Progenitor cell of endocrine pancreas (in vitro differentiated cells): Measurements from ENCODE around the gene SHLD1. TPM values are rescaled to one million over a fixed set of nuclear protein-coding genes. Genes with fewer than 3 reads are reported as not detected.
A peak's percentile ranks its signal among the peaks of the same experiment; 100 is the strongest.
"Not testable (repeated sequence)": the region's sequence is repeated elsewhere in the genome, so short reads cannot be mapped to it uniquely, and the experiment has no call there.

Source experiments
- DNase-seq: peaks from one replicate; pipeline ENCODE4 v3.0.0; 2021; ENCODE audit warnings: low spot score; ENCODE audit not compliant: unreplicated experiment
- H3K27ac Mint-ChIP-seq: 2 replicates; pipeline ENCODE4 v1.8.0; 2021; ENCODE audit warnings: mild to moderate bottlenecking, moderate library complexity, mixed read lengths
- H3K27me3 Mint-ChIP-seq: 2 replicates; pipeline ENCODE4 v1.8.0; 2021; ENCODE audit warnings: mixed read lengths
- H3K36me3 Mint-ChIP-seq: 2 replicates; pipeline ENCODE4 v1.8.0; 2022; ENCODE audit warnings: mixed read lengths; ENCODE audit not compliant: insufficient read depth
- H3K4me1 Mint-ChIP-seq: 2 replicates; pipeline ENCODE4 v1.8.0; 2021; ENCODE audit warnings: low read depth, mixed read lengths
- H3K4me3 Mint-ChIP-seq: 2 replicates; pipeline ENCODE4 v1.8.0; 2021; ENCODE audit warnings: low read depth, mild to moderate bottlenecking, moderate library complexity, mixed read lengths
- H3K9me3 Mint-ChIP-seq: 2 replicates; pipeline ENCODE4 v1.8.0; 2021; ENCODE audit warnings: low read depth, mixed read lengths
- long read RNA-seq: library from polyadenylated mRNA; unstranded; transcript quantifications from one replicate; pipeline ENCODE4 v2.0.0, GENCODE V29; 2020
- total RNA-seq: library from RNA; stranded (reverse); gene quantifications from 2 replicates; pipeline ENCODE4 v1.2.1, GENCODE V29; 2021
- TF ChIP-seq, protein P1 (sequence below): fragments of 200-600 bp; sonication (generic); IDR thresholded peaks from one replicate; pipeline ENCODE4 v1.5.0; 2021; ENCODE audit warnings: antibody characterized with exemption, mild to moderate bottlenecking; ENCODE audit not compliant: unreplicated experiment

SHLD1 gene, protein sequence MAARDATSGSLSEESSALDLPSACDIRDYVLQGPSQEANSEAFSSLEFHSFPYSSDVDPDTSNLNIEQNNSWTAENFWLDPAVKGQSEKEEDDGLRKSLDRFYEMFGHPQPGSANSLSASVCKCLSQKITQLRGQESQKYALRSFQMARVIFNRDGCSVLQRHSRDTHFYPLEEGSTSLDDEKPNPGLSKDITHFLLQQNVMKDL
- total RNA-seq: 8.3 and 8.5 TPM in 2 replicates
- long read RNA-seq, transcript SHLD1-201 (3 exons, 1,154 nt): major isoform, 6 of 10 reads
- long read RNA-seq, partial matches to known transcripts: 0 of 10 reads
- long read RNA-seq, other reads (novel, unspliced or antisense): 3 of 10 reads

DNA sequence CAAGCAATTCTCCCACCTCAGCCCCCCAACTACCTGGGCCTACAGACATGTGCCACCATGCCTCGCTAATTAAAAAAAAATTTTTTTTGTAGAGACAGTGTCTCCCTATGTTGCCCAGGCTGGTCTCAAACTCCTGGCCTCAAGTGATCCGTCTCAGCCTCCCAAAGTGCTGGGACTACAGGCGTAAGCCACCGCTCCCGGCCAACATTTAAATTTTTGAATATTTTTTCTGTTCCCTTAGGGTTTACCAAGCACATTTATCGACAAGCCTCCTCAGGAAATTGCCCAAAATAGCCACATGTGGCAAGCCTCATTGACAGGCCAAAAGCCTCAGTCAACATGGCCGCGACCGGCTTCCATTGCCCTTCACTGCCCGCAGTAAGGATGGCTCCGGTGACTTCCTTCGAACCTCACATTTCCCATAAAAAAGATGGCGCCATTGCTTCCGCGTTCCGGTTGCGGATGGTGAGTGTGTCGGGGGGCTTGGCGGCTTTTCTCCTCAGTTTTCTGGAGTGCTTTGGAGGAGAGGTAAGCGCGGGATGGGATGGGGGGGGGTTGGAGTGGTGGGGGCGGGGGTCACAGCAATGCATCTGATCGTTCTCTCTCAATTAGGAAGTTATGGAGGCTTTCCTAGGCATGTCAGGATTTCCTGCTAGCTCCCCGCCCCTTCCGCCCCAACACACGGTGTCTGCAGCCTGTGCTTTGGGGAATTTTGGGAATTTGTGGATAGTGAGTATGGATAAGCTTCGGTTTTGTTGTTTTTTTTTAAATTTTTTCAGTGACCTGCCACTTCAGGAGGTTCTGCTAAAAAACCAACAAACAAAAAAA is at the start of gene SHLD1:
SHLD1 (plus strand) TSS at position 450 of the 828 bp plus-strand sequence. CDS start 22,465 bp downstream, outside the sequence.
- H3K4me3 Mint-ChIP-seq: peak within 1 kb of the TSS; percentile 88
- no peaks in the 10 kb centered on the region for H3K27me3 Mint-ChIP-seq
- TF ChIP-seq, protein P1, sequence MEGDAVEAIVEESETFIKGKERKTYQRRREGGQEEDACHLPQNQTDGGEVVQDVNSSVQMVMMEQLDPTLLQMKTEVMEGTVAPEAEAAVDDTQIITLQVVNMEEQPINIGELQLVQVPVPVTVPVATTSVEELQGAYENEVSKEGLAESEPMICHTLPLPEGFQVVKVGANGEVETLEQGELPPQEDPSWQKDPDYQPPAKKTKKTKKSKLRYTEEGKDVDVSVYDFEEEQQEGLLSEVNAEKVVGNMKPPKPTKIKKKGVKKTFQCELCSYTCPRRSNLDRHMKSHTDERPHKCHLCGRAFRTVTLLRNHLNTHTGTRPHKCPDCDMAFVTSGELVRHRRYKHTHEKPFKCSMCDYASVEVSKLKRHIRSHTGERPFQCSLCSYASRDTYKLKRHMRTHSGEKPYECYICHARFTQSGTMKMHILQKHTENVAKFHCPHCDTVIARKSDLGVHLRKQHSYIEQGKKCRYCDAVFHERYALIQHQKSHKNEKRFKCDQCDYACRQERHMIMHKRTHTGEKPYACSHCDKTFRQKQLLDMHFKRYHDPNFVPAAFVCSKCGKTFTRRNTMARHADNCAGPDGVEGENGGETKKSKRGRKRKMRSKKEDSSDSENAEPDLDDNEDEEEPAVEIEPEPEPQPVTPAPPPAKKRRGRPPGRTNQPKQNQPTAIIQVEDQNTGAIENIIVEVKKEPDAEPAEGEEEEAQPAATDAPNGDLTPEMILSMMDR: no peak
- H3K4me1 Mint-ChIP-seq: peaks cover 19% of the 10 kb centered on the region
- peak; percentile 44 for DNase-seq
- H3K36me3 Mint-ChIP-seq: peaks cover 2% of the 10 kb centered on the region
- peak within 1 kb of the TSS; percentile 98 for H3K27ac Mint-ChIP-seq
- peaks cover 4% of the 10 kb centered on the region for H3K9me3 Mint-ChIP-seq

DNA sequence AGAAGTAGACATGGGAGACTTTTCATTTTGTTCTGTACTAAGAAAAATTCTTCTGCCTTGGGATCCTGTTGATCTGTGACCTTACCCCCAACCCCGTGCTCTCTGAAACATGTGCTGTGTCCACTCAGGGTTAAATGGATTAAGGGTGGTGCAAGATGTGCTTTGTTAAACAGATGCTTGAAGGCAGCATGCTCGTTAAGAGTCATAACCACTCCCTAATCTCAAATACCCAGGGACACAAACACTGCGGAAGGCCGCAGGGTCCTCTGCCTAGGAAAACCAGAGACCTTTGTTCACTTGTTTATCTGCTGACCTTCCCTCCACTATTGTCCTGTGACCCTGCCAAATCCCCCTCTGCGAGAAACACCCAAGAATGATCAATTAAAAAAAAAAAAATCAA is 47.9 kb upstream of the SHLD1 start:
- not testable (repeated sequence) for H3K36me3 Mint-ChIP-seq, H3K27ac Mint-ChIP-seq, H3K27me3 Mint-ChIP-seq, DNase-seq, H3K4me3 Mint-ChIP-seq, H3K4me1 Mint-ChIP-seq, H3K9me3 Mint-ChIP-seq

DNA sequence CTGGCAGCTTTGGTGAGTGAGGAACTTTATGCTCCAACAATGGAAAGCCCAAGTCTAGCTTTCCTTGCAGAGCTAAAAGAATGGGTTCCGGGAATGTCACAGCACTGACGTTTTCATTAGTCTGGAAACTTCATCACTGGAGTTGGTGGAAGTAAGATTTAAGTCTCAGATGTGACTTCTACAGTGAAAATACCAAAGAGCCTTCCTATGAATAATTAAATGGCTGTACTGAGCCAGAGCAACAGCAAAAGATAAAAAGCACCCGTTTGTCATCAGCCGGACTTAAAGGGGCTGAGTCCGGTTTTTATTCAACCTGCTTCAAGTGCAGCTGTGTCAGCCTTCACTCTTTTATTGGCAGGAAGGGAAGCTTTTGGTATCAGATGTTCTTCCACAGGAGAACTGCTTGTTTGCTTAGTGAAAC is 46.5 kb upstream of the SHLD1 start:
- no peaks in the 10 kb centered on the region for H3K9me3 Mint-ChIP-seq
- H3K27ac Mint-ChIP-seq: no peak overlapping the region
- TF ChIP-seq, protein P1: no peak
- no peaks in the 10 kb centered on the region for H3K36me3 Mint-ChIP-seq
- DNase-seq: no peak
- H3K27me3 Mint-ChIP-seq: no peaks in the 10 kb centered on the region
- H3K4me3 Mint-ChIP-seq: no peak overlapping the region
- H3K4me1 Mint-ChIP-seq: peaks cover 2% of the 10 kb centered on the region

DNA sequence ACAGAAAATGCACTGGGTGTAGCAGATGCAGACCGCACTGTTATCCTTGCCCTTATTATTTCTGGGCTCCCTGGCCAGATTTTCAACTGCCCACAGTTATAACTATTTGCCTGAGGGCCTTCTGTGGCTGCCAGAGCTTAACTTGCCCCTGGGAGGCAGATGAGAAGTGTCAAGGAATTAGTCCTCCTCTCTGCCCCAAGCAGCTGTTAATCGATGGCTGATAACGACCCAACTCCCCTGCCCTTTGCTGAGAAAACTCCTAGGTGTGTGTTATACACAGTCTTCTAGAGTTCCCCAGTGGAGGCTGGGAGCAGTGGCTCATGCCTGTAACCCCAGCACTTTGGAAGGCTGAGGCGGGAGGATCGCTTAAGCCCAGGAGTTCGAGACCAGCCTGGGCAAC is 44.4 kb upstream of the SHLD1 start:
- TF ChIP-seq, protein P1: no peak
- H3K9me3 Mint-ChIP-seq: no peaks in the 10 kb centered on the region
- peaks cover 2% of the 10 kb centered on the region for H3K4me1 Mint-ChIP-seq
- no peaks in the 10 kb centered on the region for H3K27me3 Mint-ChIP-seq
- no peaks in the 10 kb centered on the region for H3K36me3 Mint-ChIP-seq
- no peak for DNase-seq
- no peak overlapping the region for H3K4me3 Mint-ChIP-seq
- H3K27ac Mint-ChIP-seq: peak overlapping the region; percentile 59

DNA sequence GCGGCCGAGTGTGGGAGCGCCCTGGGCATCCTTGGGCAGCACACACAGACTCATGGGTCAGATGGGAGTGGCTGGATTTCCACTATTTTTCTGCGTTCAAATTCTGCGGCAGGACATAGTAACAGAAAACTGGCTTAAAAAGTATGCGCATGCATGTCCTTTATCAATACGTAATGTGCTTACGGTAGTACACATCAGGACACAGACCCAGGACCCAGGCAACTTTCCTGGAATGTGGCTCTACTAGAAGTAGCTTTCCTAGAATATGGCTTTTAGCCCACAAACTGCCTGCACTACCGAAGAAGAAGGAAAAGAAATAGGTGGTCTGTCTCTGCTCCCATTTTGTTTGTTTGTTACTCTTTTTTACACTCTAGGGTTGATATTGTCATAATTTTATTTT is 43.4 kb upstream of the SHLD1 start:
- no peak for DNase-seq
- TF ChIP-seq, protein P1: no peak
- Mint-ChIP-seq H3K9me3 (no peaks in the 10 kb centered on the region), H3K4me3 (no peak overlapping the region), H3K4me1 (peaks cover 2% of the 10 kb centered on the region), H3K27me3 (no peaks in the 10 kb centered on the region), H3K27ac (no peak overlapping the region), H3K36me3 (no peaks in the 10 kb centered on the region)
